Stomach (tissue), 4 donors: ENCODE measurements around the gene FMN1.

Source experiments
- CTCF ChIP-seq, 7 experiments: fragments of 450-650 bp in 4 of 7; fragments of 200-600 bp in 3 of 7; sonication (generic) in 3 of 7; IDR thresholded peaks; one replicate each; pipeline ENCODE4 v1.5.1; 2016 to 2019; ENCODE audit warnings: antibody characterized with exemption in 7 of 7, control low read depth in 2 of 7, mild to moderate bottlenecking in 1 of 7
- POLR2AphosphoS5 ChIP-seq, 3 donors: sonication (generic); formaldehyde crosslinking; IDR thresholded peaks; one replicate each; pipeline ENCODE4 v1.6.1; 2016; ENCODE audit warnings: antibody characterized with exemption in 3 of 3

- no peak for TF ChIP-seq CTCF (IDR thresholded peaks at IDR 0.05)
- TF ChIP-seq POLR2AphosphoS5 (IDR thresholded peaks at IDR 0.05) = no peak
Observed at GRCh38 chr15:33009603-33010002, 184.9 kb downstream of the FMN1 start.
